Mesenteric fat pad (tissue), 1 donor: ENCODE results near the gene SECISBP2. TPM values are rescaled to one million over a fixed set of nuclear protein-coding genes. Genes with fewer than 3 reads are reported as not detected.

Experiments used
- DNase-seq: peaks from one replicate; pipeline ENCODE4 v3.0.0-alpha.2; 2020; ENCODE audit warnings: low spot score
- microRNA-seq: library from miRNA; unstranded; fragments of <30 nt; microRNA quantifications from one replicate; pipeline ENCODE4 v1.2.0, GENCODE V29; 2020; ENCODE audit warnings: borderline number of aligned reads
- total RNA-seq: library from RNA; stranded (reverse); fragmentation: NEBNext Ultra II Directional; extraction: Animal tissue kit (Norgen Biotek cat#: 25700); gene quantifications from one replicate; pipeline ENCODE4 v1.2.1, GENCODE V29; 2021
- donor health status: DM: yes; HTN: yes; CAD: no.

SECISBP2 gene
- total RNA-seq, 1 donor from 2014 or later, result 37.7 TPM

DNA sequence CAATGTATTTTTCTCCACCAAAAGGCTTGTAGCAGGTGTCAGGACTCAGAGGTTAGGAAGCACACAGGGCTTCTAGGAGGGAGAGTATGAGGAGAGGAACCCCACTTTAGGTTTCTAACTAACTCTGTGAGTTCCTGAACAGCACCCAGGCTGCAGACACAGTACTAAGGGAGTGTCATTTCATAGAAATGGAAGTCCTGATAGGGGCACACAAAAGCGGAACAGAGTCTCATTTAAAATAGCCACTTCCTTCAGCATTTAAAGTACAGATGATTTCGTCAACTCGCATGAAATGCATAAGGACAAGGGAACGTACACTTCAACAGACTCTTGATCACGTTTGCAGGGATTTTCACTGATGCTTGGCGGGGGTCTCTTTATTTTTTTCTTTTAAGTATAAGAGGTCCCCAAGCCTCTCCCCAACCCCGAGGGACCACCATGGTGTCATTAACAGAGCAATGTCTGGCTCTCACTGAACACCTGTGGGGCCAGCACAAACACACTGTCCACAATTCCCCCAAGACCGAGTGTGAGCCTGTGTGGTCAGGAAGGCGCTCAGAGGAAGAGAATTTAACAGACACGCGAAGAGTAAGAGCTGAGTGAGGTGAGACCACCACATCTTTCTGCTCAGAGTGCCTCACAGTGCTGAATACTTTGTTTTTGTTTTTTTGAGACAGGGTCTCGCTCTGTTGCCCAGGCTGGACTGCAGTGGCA lies 82.3 kb downstream of the SECISBP2 start:
- DNase-seq, result no peak

DNA sequence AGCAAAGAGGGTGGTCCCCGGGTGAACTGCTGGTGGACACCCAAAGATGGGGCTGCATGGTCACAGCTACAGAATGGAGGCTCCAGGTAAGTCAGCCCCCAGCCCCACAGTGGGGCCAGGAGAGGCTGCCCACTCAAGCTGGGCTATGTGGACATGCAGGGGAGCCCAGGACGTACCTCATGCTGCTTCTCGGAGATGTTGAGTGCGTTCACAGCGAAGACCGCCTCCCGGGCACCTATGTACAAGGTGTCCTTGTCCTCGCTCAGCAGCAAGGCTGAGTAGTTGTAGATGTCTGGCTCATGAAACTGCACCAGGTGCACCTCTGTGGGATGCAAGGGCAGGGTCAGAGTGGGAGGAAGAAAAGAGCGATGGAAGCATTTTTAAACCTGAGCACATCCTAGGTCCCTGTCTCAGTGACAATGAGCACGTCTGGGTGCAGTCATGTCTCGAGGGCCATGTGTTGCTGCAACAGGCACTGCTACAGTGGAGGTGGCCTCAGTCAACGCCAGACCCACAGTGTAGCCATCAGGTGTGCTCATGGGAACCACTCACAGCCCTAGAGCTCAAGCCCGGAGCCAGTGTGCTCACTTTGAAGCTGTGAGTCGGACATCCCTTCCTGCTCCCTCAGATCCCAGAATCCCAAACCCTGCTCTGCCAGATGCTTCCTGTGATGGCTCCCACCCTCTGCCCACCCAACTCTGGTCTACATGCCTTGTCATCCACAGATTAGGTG lies 84.6 kb downstream of the SECISBP2 start:
- no peak for DNase-seq

DNA sequence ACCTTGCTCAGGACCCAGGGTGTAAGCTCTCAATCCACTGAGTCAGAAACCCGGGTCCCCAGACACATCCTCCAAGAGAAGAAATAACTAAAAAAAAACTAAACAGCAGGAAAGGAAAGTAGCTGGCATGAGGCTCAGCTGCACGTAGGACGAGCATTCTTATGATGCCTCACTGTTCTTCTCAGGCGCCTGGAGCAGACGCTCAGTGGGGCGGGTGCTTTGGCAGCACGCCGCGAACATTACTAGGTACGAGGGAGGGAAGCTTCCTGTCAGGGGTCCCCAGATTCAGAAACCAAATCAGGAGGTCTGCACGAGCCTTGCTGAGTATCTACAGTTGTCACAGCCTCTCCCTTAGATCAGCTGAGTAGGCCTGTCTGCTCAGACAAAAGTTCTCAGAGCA lies 85.8 kb downstream of the SECISBP2 start:
- no peak for DNase-seq

DNA sequence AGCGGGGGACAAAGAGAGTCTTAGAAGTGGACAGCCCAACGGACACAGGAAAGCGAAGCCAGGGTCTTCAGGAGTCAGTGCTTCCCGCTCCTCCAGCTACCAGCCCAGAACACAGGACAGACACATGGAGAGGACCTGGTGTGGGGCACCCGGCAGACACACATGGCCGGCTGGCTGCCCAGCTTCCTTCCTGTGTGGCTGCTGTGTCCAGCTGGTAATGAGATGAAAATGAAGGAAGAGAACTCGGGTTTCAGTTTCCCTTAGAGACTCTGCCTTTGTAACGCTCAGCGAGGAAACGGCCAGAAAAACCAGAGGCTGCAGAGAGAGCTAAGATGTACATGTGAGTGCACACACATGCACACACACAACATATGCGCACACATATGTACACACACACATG lies 87.5 kb downstream of the SECISBP2 start:
- DNase-seq, result no peak

DNA sequence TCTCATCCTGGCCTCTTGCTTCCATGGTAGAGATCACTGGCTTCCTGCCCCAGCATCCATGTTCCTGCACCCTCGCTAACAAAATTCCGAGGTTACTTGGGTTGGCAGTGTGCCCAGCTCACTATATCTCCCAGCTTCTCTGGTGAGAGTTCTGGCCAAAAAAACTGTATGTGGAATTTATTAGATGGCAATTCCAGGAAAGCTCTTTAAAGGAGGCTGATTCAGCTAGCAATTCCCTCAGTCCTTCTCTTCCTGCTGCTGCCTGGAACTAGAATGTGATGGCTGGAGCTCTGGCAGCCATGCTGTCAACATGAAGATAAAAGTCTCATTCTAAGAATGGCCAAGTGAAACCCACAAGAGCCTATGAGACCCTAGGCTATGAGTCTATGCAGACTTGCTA lies 88.8 kb downstream of the SECISBP2 start:
- no peak for DNase-seq

DNA sequence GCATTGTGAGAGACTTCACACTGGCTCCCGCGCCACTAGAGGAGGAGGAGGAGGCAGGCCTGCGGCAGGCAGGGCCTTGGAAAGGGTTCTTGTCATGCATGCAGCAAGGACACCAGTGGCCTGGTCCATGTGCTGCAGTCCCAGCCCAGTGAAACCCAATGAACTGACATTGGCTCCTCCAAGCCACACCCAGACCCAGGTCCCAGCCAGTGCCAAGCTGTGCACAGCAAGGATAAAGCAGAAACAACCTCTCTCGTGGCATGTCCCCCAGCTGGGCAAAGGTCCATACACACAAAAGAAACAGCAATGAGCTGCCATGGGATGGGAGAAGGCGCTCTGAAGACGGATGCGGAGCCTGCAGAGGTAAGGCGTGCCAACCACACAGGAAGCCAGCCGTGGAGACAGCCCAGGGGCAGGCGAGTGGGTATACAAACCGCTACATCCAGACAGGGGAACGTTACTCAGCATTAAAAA lies 90.4 kb downstream of the SECISBP2 start:
- no peak for DNase-seq

Small RNA genes within 50 kb of the gene (microRNA-seq; reads per million reads assigned to microRNA genes)
- gene MIR3153, result not detected

Other genes starting within 250 kb of the SECISBP2 start
- 1.8 TPM for gene SHC3, start 139.7 kb upstream of the SECISBP2 start, total RNA-seq
- 6.5 TPM for gene CKS2, start 7.3 kb upstream of the SECISBP2 start, total RNA-seq
- 16.9 TPM for gene SEMA4D, start 179.6 kb downstream of the SECISBP2 start, total RNA-seq